HepG2 (cell line): Measurements from ENCODE around the gene LHFPL2. TPM values are rescaled to one million over a fixed set of nuclear protein-coding genes. Genes with fewer than 3 reads are reported as not detected.

ENCODE experiments used
- ATAC-seq: fragments of 200-7000 bp; cut with Tn5 transposase; 3 replicates; pipeline ENCODE4 v1.9.1; 2020; ENCODE audit warnings: mild to moderate bottlenecking, moderate library complexity
- BruUV-seq: library from RNA; stranded (reverse); fragments of 400-500 nt; replicated peaks from 2 replicates; lab custom pipeline; 2021; lab: Mats Ljungman, UMichigan
- CTCF ChIA-PET: fragments of 300-600 bp; formaldehyde crosslinking; extraction: SDS; loops from one replicate; lab custom pipeline; 2021; ENCODE audit warnings: low total read pairs, inconsistent platforms, low intra/inter-chr PET ratio; lab: Yijun Ruan, JAX
- POLR2A ChIA-PET: fragments of 350-600 bp; sonication (Branson Sonifier 250); formaldehyde crosslinking; loops from one replicate; lab custom pipeline; 2020; ENCODE audit warnings: antibody characterized with exemption, inconsistent platforms; lab: Yijun Ruan, JAX
- DNase-seq: peaks from one replicate; pipeline ENCODE4 v3.0.0-alpha.2; 2015; ENCODE audit warnings: low spot score
- FAIRE-seq: peaks from 3 replicates; lab custom pipeline; 2011; peaks lifted over from hg19 to GRCh38; lab: Jason Lieb, UNC
- H2AFZ ChIP-seq: one replicate; pipeline ENCODE4 v1.6.1; 2011; ENCODE audit warnings: low read length, inconsistent platforms
- H3K27ac ChIP-seq: fragments of 300-600 bp; 3 replicates; pipeline ENCODE4 v1.8.0; 2011; ENCODE audit warnings: mixed run types, mild to moderate bottlenecking, mixed read lengths, low read length, inconsistent platforms; ENCODE audit not compliant: insufficient read depth; ENCODE audit errors: extremely low read length
- H3K27me3 ChIP-seq, 2 experiments: fragments of 200-600 bp in 1 of 2; 2 replicates in 1 of 2; 3 replicates in 1 of 2; pipeline versions ENCODE4 v1.6.0 to v1.8.0; 2011; ENCODE audit warnings: low read length in 2 of 2, mild to moderate bottlenecking in 2 of 2, moderate library complexity in 2 of 2, inconsistent platforms in 1 of 2; ENCODE audit not compliant: insufficient read depth in 2 of 2, control insufficient read depth in 1 of 2
- H3K36me3 ChIP-seq, 2 experiments: fragments of 200-600 bp in 1 of 2; replicated peaks in 1 of 2; 2 replicates in 1 of 2; 3 replicates in 1 of 2; pipeline versions ENCODE4 v1.5.1 to v1.8.0; 2011; ENCODE audit warnings: low read length in 2 of 2, inconsistent platforms in 1 of 2; ENCODE audit not compliant: insufficient read depth in 2 of 2, control insufficient read depth in 1 of 2
- H3K4me1 ChIP-seq: 2 replicates; pipeline ENCODE4 v1.5.1; 2012; ENCODE audit warnings: low read length, inconsistent platforms; ENCODE audit not compliant: insufficient read depth
- H3K4me2 ChIP-seq: 2 replicates; pipeline ENCODE4 v1.6.0; 2011; ENCODE audit warnings: low read depth, low read length, inconsistent platforms
- H3K4me3 ChIP-seq, 3 experiments: fragments of 200-600 bp in 1 of 3; sonication (generic), shearing (Covaris generic) in 1 of 3; replicated peaks in 1 of 3; 2 replicates each; pipeline ENCODE4 v1.5.1; 2011 to 2016; ENCODE audit warnings: low read length in 3 of 3, inconsistent platforms in 2 of 3, low read depth in 2 of 3, mild to moderate bottlenecking in 2 of 3, control low read depth in 1 of 3, mixed read lengths in 1 of 3; ENCODE audit not compliant: insufficient read depth in 1 of 3
- H3K79me2 ChIP-seq: one replicate; pipeline ENCODE4 v1.6.1; 2011; ENCODE audit warnings: low read length, inconsistent platforms; ENCODE audit not compliant: insufficient read depth
- H3K9ac ChIP-seq: 2 replicates; pipeline ENCODE4 v1.6.0; 2011; ENCODE audit warnings: mild to moderate bottlenecking, low read depth, low read length, inconsistent platforms; ENCODE audit not compliant: insufficient read depth
- H3K9me3 ChIP-seq: 2 replicates; pipeline ENCODE4 v1.5.1; 2012; ENCODE audit warnings: mild to moderate bottlenecking, low read length
- H4K20me1 ChIP-seq: 2 replicates; pipeline ENCODE4 v1.6.0; 2011; ENCODE audit warnings: inconsistent platforms, mild to moderate bottlenecking, low read length, moderate library complexity; ENCODE audit not compliant: insufficient read depth
- ATAD3A ChIP-seq: sonication (generic); formaldehyde crosslinking; IDR thresholded peaks from 2 replicates; pipeline ENCODE4 v1.4.0; 2020; ENCODE audit warnings: missing genetic modification reagents
- ISL2 ChIP-seq: sonication (generic); formaldehyde crosslinking; IDR thresholded peaks from 2 replicates; pipeline ENCODE4 v1.5.0; 2020; ENCODE audit warnings: missing genetic modification reagents
- TBL1XR1 ChIP-seq: fragments of 150-350 bp; IDR thresholded peaks from 2 replicates; pipeline ENCODE4 v1.6.1; 2014; ENCODE audit warnings: borderline replicate concordance, low read length; ENCODE audit not compliant: partially characterized antibody
- TBX3 ChIP-seq: fragments of 450-650 bp; IDR thresholded peaks from 2 replicates; pipeline ENCODE4 v1.6.1; 2017; ENCODE audit warnings: antibody characterized with exemption, mild to moderate bottlenecking, inconsistent platforms, borderline replicate concordance
- ZMYM4 ChIP-seq: sonication (generic); formaldehyde crosslinking; IDR thresholded peaks from 2 replicates; pipeline ENCODE4 v1.8.1; 2023; ENCODE audit warnings: mild to moderate bottlenecking, missing genetic modification reagents
- ZNF17 ChIP-seq: sonication (generic); formaldehyde crosslinking; IDR thresholded peaks from 2 replicates; pipeline ENCODE4 v1.5.0; 2020; ENCODE audit warnings: mild to moderate bottlenecking, missing genetic modification reagents
- ZNF317 ChIP-seq: sonication (generic); formaldehyde crosslinking; IDR thresholded peaks from 2 replicates; pipeline ENCODE4 v1.5.0; 2020; ENCODE audit warnings: mild to moderate bottlenecking, missing genetic modification reagents
- ZNF543 ChIP-seq: sonication (generic); formaldehyde crosslinking; IDR thresholded peaks from 2 replicates; pipeline ENCODE4 v1.4.0; 2020; ENCODE audit warnings: mild to moderate bottlenecking, missing genetic modification reagents
- ZNF75D ChIP-seq: sonication (generic); formaldehyde crosslinking; IDR thresholded peaks from 2 replicates; pipeline ENCODE4 v1.8.1; 2023; ENCODE audit warnings: missing genetic modification reagents, mild to moderate bottlenecking, borderline replicate concordance
- ZNF788 ChIP-seq: sonication (generic); formaldehyde crosslinking; IDR thresholded peaks from 2 replicates; pipeline ENCODE4 v1.5.0; 2020; ENCODE audit warnings: mild to moderate bottlenecking, missing genetic modification reagents, borderline replicate concordance
- ZSCAN22 ChIP-seq: sonication (generic); formaldehyde crosslinking; IDR thresholded peaks from 2 replicates; pipeline ENCODE4 v1.4.0; 2020; ENCODE audit warnings: mild to moderate bottlenecking, missing genetic modification reagents
- ZSCAN9 ChIP-seq: IDR thresholded peaks from 2 replicates; pipeline ENCODE4 v1.6.1; 2016; ENCODE audit warnings: borderline replicate concordance
- WGBS: methylation state at CpG from one replicate; pipeline ENCODE4 v1.1.6; 2017; ENCODE audit warnings: low lambda C conversion rate; 5-methylcytosine and 5-hydroxymethylcytosine counted together
- in situ Hi-C: cut with HindIII; loops from 2 replicates; pipeline ENCODE4 v1.10.0; 2017; ENCODE audit warnings: low pct_unique_long_range_greater_than_20kb; ENCODE audit not compliant: extremely low pct_ligation_motif_present
- intact Hi-C: fragments of 100-400 bp; cut with micrococcal nuclease; formaldehyde crosslinking; loops from one replicate; pipeline ENCODE4 v1.10.0; 2022; ENCODE audit not compliant: unreplicated experiment
- polyA plus RNA-seq, 8 experiments: library from polyadenylated mRNA; depleted of rRNA in 3 of 8; stranded (reverse) in 7 of 8; unstranded in 1 of 8; fragments of >200 nt; fragmentation: Illumina TruSeq in 4 of 8; extraction: Trizol in 4 of 8; gene quantifications; 2 replicates each; pipeline versions ENCODE4 v1.2.1 to v1.2.3, GENCODE V29; 2011 to 2016; ENCODE audit warnings: low read depth in 4 of 8, missing spikeins in 1 of 8, mixed read lengths in 1 of 8; ENCODE audit not compliant: insufficient read depth in 1 of 8
- total RNA-seq, 5 experiments: library from RNA; depleted of rRNA; stranded (reverse); fragments of >200 nt; fragmentation: Illumina TruSeq; extraction: Trizol; gene quantifications; 2 replicates each; pipeline ENCODE4 v1.2.3, GENCODE V29; 2016; ENCODE audit warnings: low read depth in 1 of 5

Gene LHFPL2
- total and polyA plus RNA-seq, 2 of the 13 experiments (the other 11 are each of a cell fraction or from before 2014, with no cell fraction given) = 6.0 to 20.0 TPM

DNA sequence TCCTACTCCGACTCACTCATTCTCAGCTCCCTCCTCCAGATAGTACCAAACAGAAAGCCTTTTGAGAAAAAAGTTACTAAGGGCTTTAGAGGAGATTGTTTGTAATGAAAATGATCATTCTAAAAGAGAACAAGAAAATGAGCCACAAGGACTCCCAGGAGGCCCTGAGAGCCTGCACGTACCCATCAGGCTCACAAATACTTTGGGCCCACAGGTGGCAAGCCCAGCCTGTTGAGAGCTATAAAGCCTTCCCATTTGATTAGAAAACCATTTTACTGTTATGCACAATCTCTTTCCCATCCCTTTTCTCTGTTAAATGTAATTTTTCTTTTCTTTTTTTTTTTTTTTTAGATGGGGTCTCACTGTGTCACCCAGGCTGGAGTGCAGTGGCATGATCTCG lies 136.1 kb downstream of the LHFPL2 start:
- ChIA-PET POLR2A (no interaction called here), CTCF (no interaction called here)
- FAIRE-seq (no peak), DNase-seq (no peak), ATAC-seq (no peak)
- no TSS peak for BruUV-seq
- Histone ChIP-seq H2AFZ (no peak overlapping the region), H3K4me2 (no peak overlapping the region), H3K79me2 (peaks cover 6% of the 10 kb centered on the region), H3K27me3 (no peaks in the 10 kb centered on the region), H3K36me3 (peaks cover 4 to 9% of the 10 kb centered on the region in 2 experiments; a peak in 4 of 5 replicates), H3K27ac (no peak overlapping the region), H3K4me1 (peaks cover 31% of the 10 kb centered on the region), H4K20me1 (no peaks in the 10 kb centered on the region), H3K9ac (no peak overlapping the region), H3K4me3 (no peak overlapping the region), H3K9me3 (no peaks in the 10 kb centered on the region)
- intact Hi-C loops = no loop called here
- 99% methylated on average over 3 of the region's 3 CpGs for WGBS
- TF ChIP-seq ATAD3A (CRISPR knock-in tag) (no peak), TBL1XR1 (no peak), ZNF317 (CRISPR knock-in tag) (no peak), ZNF543 (no peak), ISL2 (CRISPR knock-in tag) (no peak)
- in situ Hi-C loops = no loop called here

DNA sequence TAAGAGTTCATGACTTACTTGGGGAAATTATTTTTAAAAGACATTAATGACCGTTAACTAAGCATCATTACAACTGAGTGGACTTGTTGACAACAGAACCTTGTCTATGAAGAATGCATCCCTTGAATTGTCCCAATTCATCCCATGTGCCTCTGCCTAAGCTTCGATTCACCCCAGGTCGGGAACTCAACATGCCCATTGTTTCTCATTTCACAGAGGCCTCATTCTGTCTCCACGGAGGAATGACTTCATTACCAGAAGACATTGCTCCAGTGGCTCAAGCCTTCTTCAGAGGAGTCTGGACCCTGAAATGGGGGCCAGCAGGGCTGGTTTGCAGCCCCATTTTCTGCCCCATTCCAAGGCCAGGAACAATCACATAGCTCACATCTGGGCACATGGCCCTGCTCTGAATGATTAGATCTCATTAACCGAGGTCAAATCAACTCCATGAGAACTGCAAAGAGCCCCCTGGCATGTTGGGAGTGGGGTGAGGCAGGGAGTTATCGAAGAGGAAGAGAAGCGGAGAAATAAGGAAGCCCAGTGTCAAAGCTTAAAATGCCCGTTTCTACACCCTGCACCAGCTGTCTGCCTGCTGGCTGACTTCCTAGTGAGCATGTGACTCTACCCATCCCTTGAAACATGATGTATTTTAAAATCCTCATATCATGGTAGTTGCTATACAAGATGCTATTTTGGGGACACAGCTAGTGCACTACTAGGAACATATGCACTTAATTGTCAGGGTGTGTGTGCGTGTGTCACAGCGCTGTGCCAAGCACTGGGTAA lies 137.3 kb downstream of the LHFPL2 start:
- BruUV-seq = no TSS peak
- peaks cover 4 to 15% of the 10 kb centered on the region in 2 experiments; a peak in 4 of 5 replicates for H3K36me3 ChIP-seq
- H3K9ac ChIP-seq = no peak overlapping the region
- H3K9me3 ChIP-seq = no peaks in the 10 kb centered on the region
- peaks cover 6% of the 10 kb centered on the region for H3K79me2 ChIP-seq
- no peak overlapping the region for H3K27ac ChIP-seq
- FAIRE-seq (no peak), ATAC-seq (no peak), DNase-seq (no peak)
- no peaks in the 10 kb centered on the region for H4K20me1 ChIP-seq
- in situ Hi-C loops (no loop called here), intact Hi-C loops (no loop called here)
- CTCF ChIA-PET = no interaction called here
- H3K27me3 ChIP-seq = no peaks in the 10 kb centered on the region
- H3K4me3 ChIP-seq = no peak overlapping the region
- H3K4me1 ChIP-seq = peaks cover 30% of the 10 kb centered on the region
- TF ChIP-seq ZMYM4 (CRISPR knock-in tag) (no peak), ZNF75D (no peak), ZNF788 (CRISPR knock-in tag) (no peak), ZSCAN9 (no peak), TBX3 (no peak), ZSCAN22 (no peak), ZNF17 (no peak)
- WGBS = 91% methylated on average over 10 of the region's 10 CpGs
- H2AFZ ChIP-seq = no peak overlapping the region
- H3K4me2 ChIP-seq = no peak overlapping the region
- POLR2A ChIA-PET = no interaction called here
